ENCODE results near the gene CST6. TPM values are rescaled to one million over a fixed set of nuclear protein-coding genes. Genes with fewer than 3 reads are reported as not detected.

The CST6 gene, protein sequence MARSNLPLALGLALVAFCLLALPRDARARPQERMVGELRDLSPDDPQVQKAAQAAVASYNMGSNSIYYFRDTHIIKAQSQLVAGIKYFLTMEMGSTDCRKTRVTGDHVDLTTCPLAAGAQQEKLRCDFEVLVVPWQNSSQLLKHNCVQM
- total RNA-seq: 1.7 and 2.6 TPM in 2 replicates

DNA sequence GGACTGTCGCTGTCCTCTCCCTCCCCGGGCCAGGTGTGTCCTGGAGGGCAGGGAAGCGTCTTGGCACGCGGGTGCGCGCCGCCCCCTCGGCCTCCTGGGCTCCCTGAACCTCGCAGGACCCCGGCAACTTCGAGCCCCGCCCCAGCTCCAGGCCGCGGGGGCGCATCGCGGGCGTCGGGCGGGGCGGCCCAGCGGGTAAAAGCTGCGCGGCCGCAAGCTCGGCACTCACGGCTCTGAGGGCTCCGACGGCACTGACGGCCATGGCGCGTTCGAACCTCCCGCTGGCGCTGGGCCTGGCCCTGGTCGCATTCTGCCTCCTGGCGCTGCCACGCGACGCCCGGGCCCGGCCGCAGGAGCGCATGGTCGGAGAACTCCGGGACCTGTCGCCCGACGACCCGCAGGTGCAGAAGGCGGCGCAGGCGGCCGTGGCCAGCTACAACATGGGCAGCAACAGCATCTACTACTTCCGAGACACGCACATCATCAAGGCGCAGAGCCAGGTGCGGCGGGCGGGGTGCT, at the start of gene CST6:
Gene CST6, plus strand, starts transcription at position 224 of the 519 bp plus-strand sequence. Its CDS starts 37 bp downstream, at position 261.

GRCh38 chr11:66001942-66002647, 9.7 kb upstream of the CST6 start, which contains the start of the genes BANF1 and EIF1AD:
Gene BANF1 (plus strand): TSS chr11:66002503. CDS start chr11:66003251, 748 bp downstream.
Gene EIF1AD (minus strand): TSS chr11:66002157. CDS start chr11:66000389, 1,768 bp downstream.

DNA sequence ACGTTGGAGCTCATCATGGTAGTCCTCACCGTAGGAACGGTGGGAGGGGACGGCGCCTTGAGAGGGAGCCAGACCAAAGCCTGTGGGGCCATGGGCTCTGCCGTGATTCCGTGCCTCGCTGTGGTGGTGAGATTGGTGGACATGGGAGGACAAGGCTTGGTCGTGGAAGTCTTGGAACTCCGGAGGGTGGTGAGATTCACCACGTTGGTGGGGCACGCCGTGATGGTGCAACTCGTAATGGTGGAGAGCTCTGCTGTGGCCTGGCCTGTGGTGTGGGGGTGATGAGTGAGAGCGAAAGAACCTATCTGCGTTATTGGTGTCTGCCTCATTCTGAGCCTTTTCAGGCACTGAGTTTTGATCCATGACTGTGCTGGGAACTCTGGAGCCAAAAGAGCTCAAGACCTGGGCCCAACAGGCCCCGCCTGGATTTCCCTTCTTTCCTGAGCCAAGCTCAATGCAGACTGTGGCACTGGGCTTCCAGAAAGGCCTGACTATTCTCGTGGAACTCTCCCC, 14.3 kb downstream of the CST6 start, which contains the start of gene CATSPER1:
Gene CATSPER1, minus strand, starts transcription at position 463 of the 513 bp plus-strand sequence. Its CDS starts 100 bp downstream, at position 363.

DNA sequence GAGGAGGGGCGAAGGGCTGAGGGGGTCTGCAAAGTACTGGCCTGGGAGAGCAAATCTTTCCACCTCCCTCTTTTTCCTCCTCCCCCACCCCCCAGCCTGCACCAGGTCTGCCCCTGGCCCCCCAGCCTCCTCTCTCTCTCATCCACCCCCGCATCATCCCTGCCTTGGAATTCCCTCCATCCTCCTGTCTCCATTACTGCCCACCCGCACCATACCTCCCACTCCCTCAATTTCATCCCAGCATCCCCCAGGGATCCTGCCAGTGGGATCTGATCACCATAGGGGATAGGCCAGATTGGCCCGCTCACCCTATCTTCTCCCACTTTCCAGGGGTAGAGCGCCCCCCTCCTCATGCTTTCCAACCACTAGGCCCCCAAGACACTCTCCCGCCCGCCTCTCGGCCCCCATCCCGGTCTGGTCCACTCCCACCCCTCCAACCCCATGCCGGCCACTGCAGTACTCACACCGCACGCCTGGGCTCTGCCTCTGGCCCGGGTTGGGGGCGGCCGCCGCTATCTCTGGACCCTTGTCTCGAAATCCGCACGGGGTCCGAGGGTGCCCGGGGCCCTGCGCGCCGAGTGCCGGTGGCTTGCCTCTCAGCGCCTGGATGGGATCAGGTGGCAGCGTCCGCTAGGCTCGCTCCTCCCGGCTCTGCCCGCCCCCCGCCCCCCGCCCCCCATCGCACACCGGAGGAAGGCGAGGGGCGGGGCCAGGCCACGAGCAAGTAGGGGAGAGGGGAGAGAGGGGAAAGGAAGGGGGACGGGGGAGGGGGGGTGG, 36.9 kb downstream of the CST6 start, which contains the start of gene GAL3ST3:
Gene GAL3ST3, minus strand, starts transcription at position 615 of the 777 bp plus-strand sequence. CDS start 3,746 bp downstream, outside the sequence.

DNA sequence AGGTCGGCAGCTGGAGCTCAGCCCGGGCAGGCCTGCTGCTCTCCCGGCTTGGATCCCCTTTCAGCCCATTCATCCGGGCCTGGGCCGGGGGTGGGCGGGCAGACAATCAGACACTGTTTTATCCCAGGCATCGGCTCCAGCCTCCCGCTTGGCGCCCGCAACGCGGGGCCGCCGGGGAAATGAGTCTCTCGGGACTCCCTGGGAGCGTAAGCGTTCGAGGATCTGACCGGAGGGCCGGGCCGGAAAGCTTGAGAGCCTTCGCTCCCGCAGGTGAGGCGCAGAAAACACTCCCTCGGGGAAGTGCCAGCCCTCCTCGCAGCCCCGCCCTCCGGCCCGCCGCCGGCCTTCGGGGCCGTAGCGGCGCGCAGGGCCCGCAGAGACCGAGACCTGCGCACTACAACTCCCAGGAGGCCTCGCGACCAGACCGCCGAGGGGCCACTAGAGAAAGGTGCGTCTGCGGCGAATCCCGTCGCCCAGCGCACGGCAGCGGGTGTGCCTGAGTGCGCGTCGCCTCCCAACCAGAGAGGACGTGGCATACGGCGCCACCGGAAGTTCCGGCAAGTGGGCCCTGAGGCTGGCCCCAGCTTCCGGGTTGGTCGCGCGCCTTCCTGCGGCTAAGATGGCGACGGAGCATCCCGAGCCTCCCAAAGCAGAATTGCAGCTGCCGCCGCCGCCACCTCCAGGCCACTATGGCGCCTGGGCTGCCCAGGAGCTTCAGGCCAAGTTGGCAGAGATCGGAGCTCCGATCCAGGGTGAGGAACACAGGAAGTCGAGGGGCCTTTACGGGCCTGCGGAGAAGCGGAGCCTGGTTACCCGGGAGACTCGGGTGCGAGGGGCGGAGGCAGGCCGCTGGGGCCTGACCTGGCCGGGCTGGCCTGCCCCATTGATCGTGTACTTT, 40.2 kb downstream of the CST6 start, which contains the start of gene SF3B2:
Gene SF3B2, plus strand, starts transcription at position 599 of the 898 bp plus-strand sequence. Its CDS starts 21 bp downstream, at position 620.

Other genes starting within 250 kb of the CST6 start
- 10.6 and 20.7 TPM in 2 replicates for gene AP5B1, start 231.0 kb upstream of the CST6 start, total RNA-seq
- gene OVOL1, start 224.9 kb upstream of the CST6 start, total RNA-seq: 19.0 and 22.2 TPM in 2 replicates
- gene SNX32, start 178.0 kb upstream of the CST6 start, total RNA-seq: 0.68 and 1.2 TPM in 2 replicates
- 659 and 765 TPM in 2 replicates for gene CFL1, start 153.8 kb upstream of the CST6 start, total RNA-seq
- 50.8 and 70.1 TPM in 2 replicates for gene MUS81, start 151.6 kb upstream of the CST6 start, total RNA-seq
- 2.4 and 10.7 TPM in 2 replicates for gene EFEMP2, start 139.2 kb upstream of the CST6 start, total RNA-seq
- not detected in 2 replicates for gene CTSW, start 132.2 kb upstream of the CST6 start, total RNA-seq
- 92.5 and 141 TPM in 2 replicates for gene FIBP, start 123.5 kb upstream of the CST6 start, total RNA-seq
- gene CCDC85B, start 121.3 kb upstream of the CST6 start, total RNA-seq: 10.9 and 32.5 TPM in 2 replicates
- gene FOSL1, start 111.6 kb upstream of the CST6 start, total RNA-seq: 20.3 and 27.7 TPM in 2 replicates
- gene C11orf68, start 92.9 kb upstream of the CST6 start, total RNA-seq: 12.0 and 12.5 TPM in 2 replicates
- gene DRAP1, start 92.6 kb upstream of the CST6 start, total RNA-seq: 94.0 and 217 TPM in 2 replicates
- not detected in 2 replicates for gene TSGA10IP, start 66.5 kb upstream of the CST6 start, total RNA-seq
- gene SART1, start 50.3 kb upstream of the CST6 start, total RNA-seq: 36.2 and 41.8 TPM in 2 replicates
- 48.1 and 50.2 TPM in 2 replicates for gene EIF1AD, start 9.9 kb upstream of the CST6 start, total RNA-seq
- gene BANF1, start 9.5 kb upstream of the CST6 start, total RNA-seq: 13.2 and 17.8 TPM in 2 replicates
- gene CATSPER1, start 14.5 kb downstream of the CST6 start, total RNA-seq: not detected in 2 replicates
- not detected in 2 replicates for gene GAL3ST3, start 37.2 kb downstream of the CST6 start, total RNA-seq
- gene SF3B2, start 40.4 kb downstream of the CST6 start, total RNA-seq: 103 and 117 TPM in 2 replicates
- gene PACS1, start 58.3 kb downstream of the CST6 start, total RNA-seq: 7.5 and 34.8 TPM in 2 replicates
- 23.2 and 49.8 TPM in 2 replicates for gene KLC2, start 245.7 kb downstream of the CST6 start, total RNA-seq